ENCODE data around the gene PAX7.

DNA sequence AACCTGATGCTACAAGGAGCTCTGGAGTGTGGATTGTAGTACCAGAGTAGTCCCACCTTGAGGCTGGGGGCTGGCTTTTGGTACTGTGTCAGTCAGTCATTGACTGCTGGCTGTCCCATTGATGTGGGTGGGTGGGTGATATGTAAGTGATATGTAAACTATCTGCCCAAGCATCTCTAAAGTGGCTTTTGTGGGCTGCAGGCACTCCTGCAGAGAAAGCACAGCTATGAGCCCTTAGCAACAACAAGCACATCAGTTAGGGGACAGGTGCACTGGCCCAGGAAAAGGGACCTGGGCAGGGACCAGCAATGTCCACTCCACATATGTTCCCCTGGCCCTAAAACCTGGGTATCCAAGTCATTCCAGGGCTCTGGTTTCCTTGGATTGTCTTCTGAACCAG, 118.9 kb downstream of the PAX7 start:
- TF ChIP-seq, protein P1, sequence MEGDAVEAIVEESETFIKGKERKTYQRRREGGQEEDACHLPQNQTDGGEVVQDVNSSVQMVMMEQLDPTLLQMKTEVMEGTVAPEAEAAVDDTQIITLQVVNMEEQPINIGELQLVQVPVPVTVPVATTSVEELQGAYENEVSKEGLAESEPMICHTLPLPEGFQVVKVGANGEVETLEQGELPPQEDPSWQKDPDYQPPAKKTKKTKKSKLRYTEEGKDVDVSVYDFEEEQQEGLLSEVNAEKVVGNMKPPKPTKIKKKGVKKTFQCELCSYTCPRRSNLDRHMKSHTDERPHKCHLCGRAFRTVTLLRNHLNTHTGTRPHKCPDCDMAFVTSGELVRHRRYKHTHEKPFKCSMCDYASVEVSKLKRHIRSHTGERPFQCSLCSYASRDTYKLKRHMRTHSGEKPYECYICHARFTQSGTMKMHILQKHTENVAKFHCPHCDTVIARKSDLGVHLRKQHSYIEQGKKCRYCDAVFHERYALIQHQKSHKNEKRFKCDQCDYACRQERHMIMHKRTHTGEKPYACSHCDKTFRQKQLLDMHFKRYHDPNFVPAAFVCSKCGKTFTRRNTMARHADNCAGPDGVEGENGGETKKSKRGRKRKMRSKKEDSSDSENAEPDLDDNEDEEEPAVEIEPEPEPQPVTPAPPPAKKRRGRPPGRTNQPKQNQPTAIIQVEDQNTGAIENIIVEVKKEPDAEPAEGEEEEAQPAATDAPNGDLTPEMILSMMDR (conservative IDR thresholded peaks at IDR 0.05): no peak
- TF ChIP-seq ZFX (IDR thresholded peaks at IDR 0.05): no peak

Measured in C4-2B (cell line).